H1 (cell line): ENCODE measurements around the gene NUDT6. TPM values are rescaled to one million over a fixed set of nuclear protein-coding genes. Genes with fewer than 3 reads are reported as not detected.

Experiments
- CTCF ChIA-PET: fragments of 300-600 bp; sonication (Branson Sonifier 250); formaldehyde crosslinking; loops from one replicate; lab custom pipeline; 2021; ENCODE audit not compliant: partially characterized antibody; lab: Charles Lee
- POLR2A ChIA-PET: fragments of 300-600 bp; sonication (Branson Sonifier 250); formaldehyde crosslinking; loops from one replicate; lab custom pipeline; 2021; ENCODE audit warnings: inconsistent platforms; ENCODE audit not compliant: partially characterized antibody; lab: Charles Lee
- DNase-seq, 2 experiments: peaks; one replicate each; pipeline versions ENCODE4 v3.0.0 to v3.0.0-alpha.2; 2010 to 2022; ENCODE audit warnings: low spot score in 2 of 2, low read depth in 1 of 2, mixed read lengths in 1 of 2
- FAIRE-seq: peaks from 2 replicates; lab custom pipeline; 2011; peaks lifted over from hg19 to GRCh38; lab: Jason Lieb, UNC
- H2AFZ ChIP-seq: 2 replicates; pipeline ENCODE4 v1.8.1; 2012; ENCODE audit warnings: low read length, inconsistent platforms
- H2AK5ac ChIP-seq: 2 replicates; pipeline ENCODE4 v1.6.1; 2013; ENCODE audit warnings: low read depth, low read length
- H2BK120ac ChIP-seq: replicated peaks from 2 replicates; pipeline ENCODE3; 2013; ENCODE audit warnings: low read depth, low read length, inconsistent platforms
- H2BK12ac ChIP-seq: 2 replicates; pipeline ENCODE4 v1.6.1; 2013; ENCODE audit warnings: low read depth, low read length
- H2BK15ac ChIP-seq: 2 replicates; pipeline ENCODE4 v1.6.1; 2013; ENCODE audit warnings: low read length
- H2BK20ac ChIP-seq: 2 replicates; pipeline ENCODE4 v1.6.1; 2013; ENCODE audit warnings: low read length
- H2BK5ac ChIP-seq: 2 replicates; pipeline ENCODE4 v1.6.1; 2013; ENCODE audit warnings: low read depth, low read length
- H3K14ac ChIP-seq: 2 replicates; pipeline ENCODE4 v1.6.1; 2013; ENCODE audit warnings: inconsistent platforms; ENCODE audit not compliant: insufficient read length
- H3K18ac ChIP-seq: 2 replicates; pipeline ENCODE4 v1.6.1; 2013; ENCODE audit warnings: low read length; ENCODE audit errors: extremely low read depth
- H3K23ac ChIP-seq: 2 replicates; pipeline ENCODE4 v1.6.1; 2013; ENCODE audit warnings: inconsistent platforms; ENCODE audit not compliant: insufficient read length
- H3K23me2 ChIP-seq: 2 replicates; pipeline ENCODE4 v1.6.1; 2013; ENCODE audit warnings: low read depth, low read length
- H3K27ac ChIP-seq: 2 replicates; pipeline ENCODE4 v1.6.1; 2011; ENCODE audit warnings: low read depth, low read length, inconsistent platforms
- H3K27me3 ChIP-seq, 4 experiments: replicated peaks in 1 of 4; 1 replicate in 1 of 4; 2 replicates in 3 of 4; pipeline versions ENCODE4 v1.6.1 to v1.8.1; 2011 to 2013; ENCODE audit warnings: low read length in 3 of 4, mild to moderate bottlenecking in 3 of 4, inconsistent platforms in 2 of 4, mixed read lengths in 2 of 4, moderate library complexity in 1 of 4; ENCODE audit not compliant: control insufficient read depth in 3 of 4, insufficient read depth in 3 of 4; ENCODE audit errors: extremely low read depth in 1 of 4
- H3K36me3 ChIP-seq, 4 experiments: 2 replicates each; pipeline versions ENCODE4 v1.6.1 to v1.8.1; 2011 to 2013; ENCODE audit warnings: mild to moderate bottlenecking in 4 of 4, low read length in 3 of 4, moderate library complexity in 2 of 4, control low read depth in 1 of 4, inconsistent platforms in 1 of 4; ENCODE audit not compliant: insufficient read depth in 4 of 4, control insufficient read depth in 2 of 4
- H3K4ac ChIP-seq: replicated peaks from 2 replicates; pipeline ENCODE3; 2013; ENCODE audit warnings: low read length, low read depth, mixed read lengths, inconsistent platforms; ENCODE audit not compliant: insufficient read length
- H3K4me1 ChIP-seq, 4 experiments: replicated peaks in 1 of 4; 1 replicate in 1 of 4; 2 replicates in 3 of 4; pipeline versions ENCODE4 v1.6.1 to v1.8.1; 2011 to 2013; ENCODE audit warnings: low read length in 3 of 4, inconsistent platforms in 2 of 4, mixed read lengths in 1 of 4; ENCODE audit not compliant: insufficient read depth in 4 of 4, control insufficient read depth in 3 of 4
- H3K4me2 ChIP-seq, 2 experiments: 2 replicates each; pipeline versions ENCODE4 v1.6.1 to v1.8.1; 2011 to 2013; ENCODE audit warnings: low read depth in 2 of 2, low read length in 2 of 2, control low read depth in 1 of 2, inconsistent platforms in 1 of 2, mild to moderate bottlenecking in 1 of 2; ENCODE audit not compliant: insufficient read depth in 1 of 2
- H3K4me3 ChIP-seq, 4 experiments: fragments of 200-600, 300-600 bp in 1 of 4; sonication (generic), shearing (Covaris generic), sonication (Bioruptor Twin) in 1 of 4; 2 replicates each; pipeline versions ENCODE4 v1.5.1 to v1.8.1; 2011 to 2016; ENCODE audit warnings: low read length in 4 of 4, low read depth in 3 of 4, control low read depth in 2 of 4, inconsistent platforms in 2 of 4, mild to moderate bottlenecking in 2 of 4, mixed read lengths in 1 of 4, moderate library complexity in 1 of 4; ENCODE audit not compliant: insufficient read depth in 2 of 4; ENCODE audit errors: extremely low read depth in 1 of 4
- H3K56ac ChIP-seq: replicated peaks from 2 replicates; pipeline ENCODE3; 2013; ENCODE audit warnings: low read depth, mild to moderate bottlenecking, mixed read lengths, low read length, inconsistent platforms; ENCODE audit not compliant: insufficient read length
- H3K79me1 ChIP-seq: 2 replicates; pipeline ENCODE4 v1.6.1; 2013; ENCODE audit warnings: low read depth, low read length, control low read depth
- H3K79me2 ChIP-seq, 2 experiments: 2 replicates each; pipeline versions ENCODE4 v1.6.1 to v1.8.1; 2012 to 2013; ENCODE audit warnings: low read length in 2 of 2, mild to moderate bottlenecking in 2 of 2, inconsistent platforms in 1 of 2; ENCODE audit not compliant: insufficient read depth in 2 of 2, control insufficient read depth in 1 of 2
- H3K9ac ChIP-seq, 4 experiments: replicated peaks in 1 of 4; 1 replicate in 1 of 4; 2 replicates in 3 of 4; pipeline versions ENCODE4 v1.6.1 to v1.8.1; 2011 to 2013; ENCODE audit warnings: low read depth in 3 of 4, low read length in 3 of 4, control low read depth in 2 of 4, mild to moderate bottlenecking in 2 of 4, moderate library complexity in 2 of 4, inconsistent platforms in 1 of 4; ENCODE audit errors: extremely low read depth in 1 of 4
- H3K9me3 ChIP-seq, 2 experiments: 2 replicates each; pipeline versions ENCODE4 v1.6.1 to v1.8.1; 2012 to 2013; ENCODE audit warnings: mild to moderate bottlenecking in 2 of 2, moderate library complexity in 2 of 2, control low read depth in 1 of 2, inconsistent platforms in 1 of 2, low read depth in 1 of 2, low read length in 1 of 2, mixed read lengths in 1 of 2; ENCODE audit not compliant: insufficient read depth in 2 of 2
- H4K20me1 ChIP-seq, 2 experiments: replicated peaks in 1 of 2; 2 replicates each; pipeline versions ENCODE3 to v1.8.1; 2011 to 2013; ENCODE audit warnings: inconsistent platforms in 2 of 2, low read length in 2 of 2, mild to moderate bottlenecking in 1 of 2; ENCODE audit not compliant: insufficient read depth in 2 of 2, control insufficient read depth in 1 of 2
- H4K5ac ChIP-seq: 2 replicates; pipeline ENCODE4 v1.6.1; 2013; ENCODE audit warnings: low read length, low read depth, mixed read lengths, inconsistent platforms; ENCODE audit not compliant: insufficient read length
- H4K8ac ChIP-seq: 2 replicates; pipeline ENCODE4 v1.8.0; 2013; ENCODE audit warnings: mild to moderate bottlenecking, moderate library complexity, low read length, inconsistent platforms; ENCODE audit not compliant: insufficient read depth; ENCODE audit errors: extremely low read depth
- H4K91ac ChIP-seq: replicated peaks from 2 replicates; pipeline ENCODE3; 2013; ENCODE audit warnings: low read length, mixed read lengths, inconsistent platforms; ENCODE audit not compliant: insufficient read length
- SUZ12 ChIP-seq: fragments of 200-600 bp; sonication (generic); IDR thresholded peaks from 2 replicates; pipeline ENCODE4 v1.6.1; 2012; ENCODE audit warnings: mild to moderate bottlenecking, inconsistent platforms, low read length, moderate library complexity, mixed read lengths
- TBP ChIP-seq: IDR thresholded peaks from 2 replicates; pipeline ENCODE4 v1.6.1; 2011; ENCODE audit warnings: low read depth, low read length, improper control_type of control experiment
- WGBS, 2 experiments: shearing (Covaris generic) in 1 of 2; methylation state at CpG; one replicate each; pipeline versions ENCODE4 v1.1.6 to v1.1.7; 2013 to 2015; ENCODE audit warnings: low lambda C conversion rate in 2 of 2, mixed read lengths in 2 of 2, inconsistent platforms in 1 of 2, low coverage in 1 of 2, missing lambda C conversion rate in 1 of 2; ENCODE audit not compliant: insufficient replicate concordance in 2 of 2, insufficient coverage in 1 of 2, insufficient read length in 1 of 2; ENCODE audit errors: extremely low coverage in 1 of 2, missing lambda C conversion rate in 1 of 2; 5-methylcytosine and 5-hydroxymethylcytosine counted together
- polyA plus RNA-seq, 7 experiments: library from polyadenylated mRNA; depleted of rRNA in 3 of 7; stranded (reverse) in 5 of 7; unstranded in 2 of 7; fragments of >200 nt in 5 of 7; fragments of 200-250 nt in 2 of 7; gene quantifications; 1 replicate in 5 of 7; 2 replicates in 1 of 7; 4 replicates in 1 of 7; pipeline versions ENCODE4 v1.2.1 to v1.2.3, GENCODE V29; 2011 to 2013; ENCODE audit warnings: missing spikeins in 2 of 7, mixed read lengths in 2 of 7
- total RNA-seq: library from RNA; stranded (reverse); fragmentation: NEBNext Ultra II Directional; extraction: Animal tissue kit (Norgen Biotek cat#: 25700); gene quantifications from 2 replicates; pipeline ENCODE4 v1.2.1, GENCODE V29; 2021
- TF ChIP-seq, protein P1 (sequence below): IDR thresholded peaks from 2 replicates; pipeline ENCODE4 v1.6.1; 2011; ENCODE audit warnings: low read length, improper control_type of control experiment
- TF ChIP-seq, protein P2 (sequence below): IDR thresholded peaks from 2 replicates; pipeline ENCODE4 v1.6.1; 2012; ENCODE audit warnings: inconsistent platforms

Gene NUDT6
- total and polyA plus RNA-seq, 2 of the 8 experiments (the other 6 are each of a cell fraction or from before 2014, with no cell fraction given), result 5.0 to 12.4 TPM

DNA sequence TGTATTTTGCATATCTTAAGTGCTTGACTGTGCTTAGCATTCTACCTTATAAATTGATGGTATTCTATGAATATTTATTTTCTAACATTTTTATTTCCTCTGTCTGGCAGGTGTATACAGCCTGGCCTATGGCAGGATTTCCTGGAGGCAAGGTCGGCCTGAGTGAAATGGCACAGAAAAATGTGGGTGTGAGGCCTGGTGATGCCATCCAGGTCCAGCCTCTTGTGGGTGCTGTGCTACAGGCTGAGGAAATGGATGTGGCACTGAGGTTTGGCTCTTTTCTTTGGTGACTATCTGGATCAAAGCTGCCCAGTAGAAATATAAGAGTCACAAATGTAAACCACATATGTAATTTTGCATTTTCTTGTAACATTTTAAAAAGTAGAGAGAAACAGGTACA, 6.5 kb upstream of the NUDT6 start:
- TF ChIP-seq, protein P1, sequence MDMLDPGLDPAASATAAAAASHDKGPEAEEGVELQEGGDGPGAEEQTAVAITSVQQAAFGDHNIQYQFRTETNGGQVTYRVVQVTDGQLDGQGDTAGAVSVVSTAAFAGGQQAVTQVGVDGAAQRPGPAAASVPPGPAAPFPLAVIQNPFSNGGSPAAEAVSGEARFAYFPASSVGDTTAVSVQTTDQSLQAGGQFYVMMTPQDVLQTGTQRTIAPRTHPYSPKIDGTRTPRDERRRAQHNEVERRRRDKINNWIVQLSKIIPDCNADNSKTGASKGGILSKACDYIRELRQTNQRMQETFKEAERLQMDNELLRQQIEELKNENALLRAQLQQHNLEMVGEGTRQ, result no peak
- TF ChIP-seq, protein P2, sequence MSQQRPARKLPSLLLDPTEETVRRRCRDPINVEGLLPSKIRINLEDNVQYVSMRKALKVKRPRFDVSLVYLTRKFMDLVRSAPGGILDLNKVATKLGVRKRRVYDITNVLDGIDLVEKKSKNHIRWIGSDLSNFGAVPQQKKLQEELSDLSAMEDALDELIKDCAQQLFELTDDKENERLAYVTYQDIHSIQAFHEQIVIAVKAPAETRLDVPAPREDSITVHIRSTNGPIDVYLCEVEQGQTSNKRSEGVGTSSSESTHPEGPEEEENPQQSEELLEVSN, result no peak
- TF ChIP-seq SUZ12 (no peak), TBP (no peak)
- TF ChIP-seq, all 59 proteins: peak for 0
- Histone ChIP-seq H4K8ac (no peak overlapping the region), H3K4me3 (no peak overlapping the region), H3K14ac (no peak overlapping the region), H3K23me2 (peaks cover 3% of the 10 kb centered on the region; the same call in 1 of the 2 replicates), H3K18ac (no peak overlapping the region), H3K9me3 (no peaks in the 10 kb centered on the region), H3K27me3 (peaks cover 0 to 2% (median 0%) of the 10 kb centered on the region in 4 experiments; a peak in 1 of 7 replicates), H2AFZ (no peak overlapping the region), H3K4me1 (peaks cover 0 to 3% (median 2%) of the 10 kb centered on the region in 4 experiments; a peak in 4 of 7 replicates), H2BK120ac (no peak overlapping the region), H3K79me2 (peaks cover 7 to 39% of the 10 kb centered on the region in 2 experiments; a peak in 3 of 4 replicates), H2BK5ac (no peak overlapping the region), H3K4ac (no peak overlapping the region), H2AK5ac (no peak overlapping the region), H3K27ac (no peak overlapping the region), H3K79me1 (peaks cover 6% of the 10 kb centered on the region; the same call in 1 of the 2 replicates), H4K91ac (no peak overlapping the region), H2BK20ac (no peak overlapping the region), H3K9ac (no peak overlapping the region), H2BK12ac (no peak overlapping the region), H4K5ac (no peak overlapping the region), H3K56ac (no peak overlapping the region), H3K4me2 (no peak overlapping the region), H3K23ac (no peak overlapping the region), H4K20me1 (peaks cover 0 to 4% of the 10 kb centered on the region in 2 experiments), H3K36me3 (peaks cover 0 to 47% (median 14%) of the 10 kb centered on the region in 4 experiments; a peak in 6 of 8 replicates), H2BK15ac (no peak overlapping the region)
- ChIA-PET POLR2A (no interaction called here), CTCF (interaction anchor here (0.6 to 2.7 kb wide), 6 partner anchors 96 to 564 kb away, joined by 3 to 12 read pairs (median 4); partner anchors contain the start of gene BBS12)
- WGBS, 2 experiments, result 90% methylated on average over 1 of the region's 1 CpG; no CpG with 5 or more reads in 1 of the 2 experiments
- DNase-seq, result no peak
- no peak for FAIRE-seq
